COR-L47 (cell line): ENCODE results near the gene PRRC2B.
"Not testable (repeated sequence)": the region's sequence is repeated elsewhere in the genome, so short reads cannot be mapped to it uniquely, and the experiment has no call there.

Source experiments
- DNase-seq: peaks from one replicate; lab custom pipeline; 2025; lab: John Stamatoyannopoulos, UW

PRRC2B gene

DNA sequence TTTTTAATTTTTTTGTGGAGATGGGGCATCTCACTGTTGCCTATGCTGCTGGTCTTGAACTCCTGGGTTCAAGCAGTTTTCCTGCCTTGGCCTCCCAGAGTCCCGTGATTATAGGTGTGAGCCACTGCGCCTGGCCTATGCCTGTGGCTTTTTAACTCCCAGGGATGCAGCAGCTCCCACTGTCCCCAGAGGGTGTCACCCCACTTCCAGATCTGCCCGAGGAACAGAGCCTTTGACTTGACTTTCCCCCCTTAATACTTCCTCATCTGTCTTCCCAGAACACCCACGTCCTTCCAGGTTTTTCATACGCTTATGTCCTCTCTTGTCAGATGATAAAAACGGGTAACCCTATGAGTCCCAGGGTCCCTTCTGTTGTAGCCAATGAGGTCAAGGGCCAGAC is 7.6 kb upstream of the PRRC2B start:
- no peak for DNase-seq

DNA sequence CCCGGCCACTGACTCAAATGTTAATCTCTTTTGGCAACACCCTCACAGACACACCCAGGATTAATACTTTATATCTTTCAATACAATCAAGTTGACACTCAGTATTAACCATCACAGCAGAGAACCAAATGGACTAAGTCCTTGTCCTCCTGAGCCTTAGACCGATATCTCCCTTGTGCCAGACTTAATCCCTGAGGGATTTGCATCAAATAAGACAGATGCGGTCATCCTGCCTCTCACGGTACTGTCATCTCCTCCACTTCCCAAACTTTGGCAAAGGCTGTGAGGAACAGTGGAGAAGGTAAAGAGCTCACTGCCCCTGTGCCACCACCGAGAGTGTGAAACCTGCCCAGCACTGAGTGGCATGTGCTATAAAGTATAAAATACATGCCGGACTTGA is 6.5 kb upstream of the PRRC2B start:
- DNase-seq, result no peak

DNA sequence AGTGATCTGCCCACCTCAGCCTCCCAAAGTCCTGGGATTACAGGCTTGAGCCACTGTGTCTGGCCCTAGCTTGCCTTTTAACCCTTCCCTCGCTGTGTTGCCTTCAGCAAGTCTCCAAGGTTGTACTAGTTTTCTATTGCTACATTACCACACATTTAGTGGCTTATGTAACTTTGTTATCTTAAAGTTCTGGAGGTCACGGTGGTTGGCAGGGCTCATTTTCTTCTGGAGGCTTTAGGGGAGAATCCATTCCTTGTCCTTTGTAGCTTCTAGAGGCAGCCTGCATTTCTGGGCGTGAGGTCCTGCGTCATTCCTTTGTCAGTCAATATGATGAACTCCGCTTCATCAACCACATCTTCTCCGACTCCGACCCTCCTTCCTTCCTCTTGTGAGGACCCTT is 2.9 kb upstream of the PRRC2B start:
- no peak for DNase-seq

DNA sequence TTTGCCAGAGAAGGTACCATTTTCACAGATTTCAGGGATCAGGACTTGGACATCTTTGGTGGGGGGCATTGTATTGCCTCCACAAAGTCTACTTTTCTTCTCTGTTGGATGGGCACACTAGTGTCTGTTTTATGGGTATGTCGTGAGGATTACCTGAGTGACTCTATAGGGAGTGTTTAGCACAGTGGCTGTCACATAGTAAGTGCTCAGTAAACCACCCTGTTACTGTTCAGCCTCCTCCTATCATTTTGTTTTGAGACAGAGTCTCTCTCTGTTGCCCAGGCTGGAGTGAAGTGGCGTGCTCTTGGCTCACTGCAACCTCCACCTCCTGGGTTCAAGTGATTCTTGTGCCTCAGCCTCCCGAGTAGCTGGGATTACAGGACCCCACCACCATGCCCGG is 2.4 kb upstream of the PRRC2B start:
- DNase-seq, result no peak

- peak; percentile 25 for DNase-seq
These were observed 724 bp downstream of the PRRC2B start for GRCh38 chr9:131394464-131395156.

GRCh38 chr9:131395157-131396098 is 1.5 kb downstream of the PRRC2B start:
- DNase-seq, result peak; percentile 24

DNA sequence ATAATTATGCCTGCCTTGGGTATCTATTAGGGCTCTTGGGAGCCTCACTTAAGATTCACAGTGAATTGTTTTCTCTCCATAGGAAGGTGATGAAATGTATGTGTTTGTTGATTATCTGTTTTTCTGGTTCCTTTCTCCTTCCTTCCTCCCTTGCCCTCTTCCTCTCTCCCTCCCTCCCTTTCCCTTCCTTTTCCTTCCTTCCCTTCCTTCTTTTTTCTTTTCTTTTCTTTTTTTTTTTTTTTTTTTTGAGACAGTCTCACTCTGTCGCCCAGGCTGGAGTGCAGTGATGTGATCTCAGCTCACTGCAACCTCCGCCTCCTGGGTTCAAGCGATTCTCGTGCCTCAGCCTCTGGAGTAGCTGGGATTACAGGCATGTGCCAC is 2.2 kb downstream of the PRRC2B start:
- DNase-seq, result not testable (repeated sequence)

DNA sequence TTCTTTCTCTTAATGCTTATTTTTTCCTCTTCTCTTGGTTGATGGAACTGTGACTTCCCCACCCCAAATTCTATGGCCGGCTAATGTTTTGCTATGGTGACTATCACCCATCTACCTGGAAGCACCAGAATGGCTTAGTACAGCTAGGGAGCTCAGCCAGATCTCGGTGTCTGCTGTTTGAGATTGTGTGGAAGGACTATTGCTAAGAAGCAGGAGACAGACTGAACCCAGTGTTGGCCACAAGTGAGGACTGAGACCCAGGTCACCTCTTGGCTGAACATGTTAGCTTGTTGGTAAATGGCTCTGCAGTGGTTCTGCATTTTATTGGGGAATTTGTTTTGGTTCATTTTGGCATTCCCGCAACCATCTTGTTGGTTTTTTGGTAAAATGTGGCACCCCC is 2.7 kb downstream of the PRRC2B start:
- no peak for DNase-seq

- DNase-seq, result no peak
These were observed 3.4 kb downstream of the PRRC2B start for GRCh38 chr9:131397100-131397790.

DNA sequence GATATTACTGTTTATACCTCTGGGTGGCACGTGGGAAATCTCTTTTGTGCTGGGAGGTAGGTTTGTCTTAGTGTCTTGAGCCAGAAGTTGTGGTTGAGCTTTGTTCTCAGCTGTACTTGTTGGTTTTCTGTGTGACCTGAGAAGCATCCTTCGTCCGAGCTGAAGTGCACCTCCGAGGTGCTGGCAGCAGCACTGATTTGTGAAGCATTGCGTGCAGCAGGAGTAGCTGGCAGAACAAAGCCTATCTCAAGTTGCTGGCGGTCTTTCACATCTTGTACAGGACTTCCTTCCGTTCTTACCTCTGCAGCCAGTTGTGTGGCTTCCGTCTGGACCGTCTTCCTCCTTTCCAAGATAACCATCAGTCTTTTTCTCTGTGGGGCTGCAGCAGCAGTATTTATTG is 4.3 kb downstream of the PRRC2B start:
- no peak for DNase-seq

DNA sequence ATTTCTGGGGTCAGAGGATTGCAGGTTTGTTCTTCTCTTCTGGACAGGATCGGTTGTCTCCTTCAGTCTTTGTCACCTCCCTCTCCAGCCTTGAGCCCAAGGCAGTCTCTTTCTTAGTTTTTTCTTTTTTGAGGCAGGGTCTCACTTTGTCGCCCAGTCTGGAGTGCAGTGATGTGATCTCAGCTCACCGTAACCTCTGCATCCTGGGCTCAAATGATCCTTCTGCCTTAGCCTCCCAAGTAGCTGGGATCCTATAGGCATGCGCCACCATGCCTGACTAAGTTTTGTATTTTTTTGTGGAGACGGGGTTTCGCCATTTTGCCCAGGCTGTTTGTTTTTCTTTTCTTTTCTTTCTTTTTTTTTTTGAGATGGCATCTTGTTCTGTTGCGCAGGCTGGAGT is 6.1 kb downstream of the PRRC2B start:
- DNase-seq, result no peak

- no peak for DNase-seq
These were observed 6.7 kb downstream of the PRRC2B start for GRCh38 chr9:131400627-131401026.

GRCh38 chr9:131402073-131402472 is 8.2 kb downstream of the PRRC2B start:
- DNase-seq, result no peak

- peak; percentile 28 for DNase-seq
These were observed 9.0 kb downstream of the PRRC2B start for GRCh38 chr9:131402738-131403492.

DNA sequence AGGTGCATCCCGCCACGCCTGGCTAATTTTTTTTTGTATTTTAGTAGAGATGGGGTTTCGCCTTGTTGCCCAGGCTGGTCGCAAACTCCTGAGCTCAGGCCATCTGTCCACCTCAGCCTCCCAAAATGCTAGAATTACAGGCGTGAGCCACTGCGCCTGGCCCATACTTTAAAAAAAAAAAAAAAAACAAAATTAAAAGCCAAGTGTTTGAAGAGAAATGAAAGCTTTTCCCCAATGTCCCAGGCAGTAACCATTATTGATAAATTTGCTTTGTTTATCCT is 9.5 kb downstream of the PRRC2B start:
- no peak for DNase-seq

GRCh38 chr9:131404581-131404980 is 10.7 kb downstream of the PRRC2B start:
- DNase-seq, result no peak

- DNase-seq, result no peak
These were observed 11.1 kb downstream of the PRRC2B start for GRCh38 chr9:131404987-131405386.

- DNase-seq, result no peak
These were observed 11.5 kb downstream of the PRRC2B start for GRCh38 chr9:131405428-131405827.

GRCh38 chr9:131405858-131406537 is 12.1 kb downstream of the PRRC2B start:
- no peak for DNase-seq

GRCh38 chr9:131406563-131407436 is 12.9 kb downstream of the PRRC2B start:
- DNase-seq, result no peak

DNA sequence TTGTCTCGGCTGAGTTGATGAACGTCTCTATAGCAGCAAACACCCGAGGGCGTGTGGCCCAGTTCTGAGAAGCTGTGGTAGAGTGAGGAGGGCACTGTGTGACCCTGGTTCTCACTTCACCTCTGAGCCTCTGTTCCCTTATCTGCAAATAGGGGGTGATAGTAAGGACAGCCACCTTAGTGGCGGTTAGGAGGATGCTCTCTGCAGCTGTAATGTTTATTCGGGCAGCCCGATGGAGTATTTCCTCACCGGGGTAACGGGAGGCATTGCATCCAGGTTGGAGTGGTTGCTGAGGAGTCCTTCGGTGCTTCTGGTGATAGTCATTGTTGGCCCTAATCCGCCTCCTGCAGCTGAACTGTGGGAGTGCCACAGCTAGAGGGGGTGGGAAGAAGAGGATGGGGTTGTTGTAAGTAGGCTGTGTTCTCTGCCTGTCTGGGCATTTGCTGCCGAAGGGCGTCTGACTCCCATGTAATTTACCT is 13.9 kb downstream of the PRRC2B start:
- DNase-seq, result no peak
